SK-N-SH (cell line): ENCODE results near the gene TFAP2A.

Experiments used
- YY1 ChIP-seq: IDR thresholded peaks from 2 replicates; pipeline ENCODE4 v1.4.0; 2012; ENCODE audit warnings: low read depth, mild to moderate bottlenecking
- TF ChIP-seq, protein P1 (sequence below): fragments of 200-600 bp; sonication (generic); IDR thresholded peaks from 2 replicates; pipeline ENCODE4 v1.6.1; 2017; ENCODE audit warnings: antibody characterized with exemption, mild to moderate bottlenecking, moderate library complexity

DNA sequence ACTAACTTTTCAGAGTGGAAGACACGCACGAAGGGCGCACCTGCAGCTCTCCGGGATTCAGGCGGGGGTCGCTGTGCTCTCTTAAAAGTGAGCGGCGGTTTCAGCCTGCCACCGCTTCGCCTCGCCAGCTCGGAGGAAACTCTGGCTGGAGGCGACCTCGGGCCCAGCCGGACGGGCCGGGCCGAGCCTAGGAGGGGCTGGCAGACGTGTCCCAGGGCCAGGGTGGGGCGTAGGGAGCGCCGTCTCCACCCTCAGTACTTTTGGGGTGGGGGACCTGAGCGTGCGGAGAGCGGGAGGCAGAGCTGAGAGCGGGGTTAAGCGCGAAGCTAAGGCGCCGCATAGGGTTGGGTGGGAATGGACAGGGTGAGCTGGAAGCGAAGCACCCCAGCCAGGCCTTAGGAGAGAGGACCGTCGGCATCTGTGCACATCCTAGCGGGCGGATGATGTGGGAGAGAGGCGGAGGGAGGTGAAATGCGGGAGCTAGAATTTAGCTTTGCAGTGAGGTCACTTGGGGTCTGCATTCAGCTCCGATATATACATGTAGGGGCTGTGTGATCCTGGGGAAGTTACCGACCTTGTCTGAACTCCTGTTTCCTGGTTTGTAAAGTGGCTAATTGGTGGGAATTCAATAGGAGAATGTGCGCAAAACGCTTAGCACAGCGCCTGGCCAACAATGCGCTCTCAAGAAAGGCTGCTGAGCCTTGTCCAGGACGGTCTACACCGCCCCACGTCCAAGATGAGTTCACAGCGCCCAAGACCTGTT lies 6.5 kb upstream of the TFAP2A start:
- TF ChIP-seq, protein P1, sequence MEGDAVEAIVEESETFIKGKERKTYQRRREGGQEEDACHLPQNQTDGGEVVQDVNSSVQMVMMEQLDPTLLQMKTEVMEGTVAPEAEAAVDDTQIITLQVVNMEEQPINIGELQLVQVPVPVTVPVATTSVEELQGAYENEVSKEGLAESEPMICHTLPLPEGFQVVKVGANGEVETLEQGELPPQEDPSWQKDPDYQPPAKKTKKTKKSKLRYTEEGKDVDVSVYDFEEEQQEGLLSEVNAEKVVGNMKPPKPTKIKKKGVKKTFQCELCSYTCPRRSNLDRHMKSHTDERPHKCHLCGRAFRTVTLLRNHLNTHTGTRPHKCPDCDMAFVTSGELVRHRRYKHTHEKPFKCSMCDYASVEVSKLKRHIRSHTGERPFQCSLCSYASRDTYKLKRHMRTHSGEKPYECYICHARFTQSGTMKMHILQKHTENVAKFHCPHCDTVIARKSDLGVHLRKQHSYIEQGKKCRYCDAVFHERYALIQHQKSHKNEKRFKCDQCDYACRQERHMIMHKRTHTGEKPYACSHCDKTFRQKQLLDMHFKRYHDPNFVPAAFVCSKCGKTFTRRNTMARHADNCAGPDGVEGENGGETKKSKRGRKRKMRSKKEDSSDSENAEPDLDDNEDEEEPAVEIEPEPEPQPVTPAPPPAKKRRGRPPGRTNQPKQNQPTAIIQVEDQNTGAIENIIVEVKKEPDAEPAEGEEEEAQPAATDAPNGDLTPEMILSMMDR, result peak; percentile 35
- no peak for TF ChIP-seq YY1
